ENCODE measurements around the gene CNGA3. TPM values are rescaled to one million over a fixed set of nuclear protein-coding genes. Genes with fewer than 3 reads are reported as not detected.

The CNGA3 gene
- total and polyA plus RNA-seq, 2 of the 8 experiments (the other 6 are each of a cell fraction or from before 2014, with no cell fraction given): 0.02 TPM; not detected in 1

GRCh38 chr2:98372121-98372520, 25.9 kb downstream of the CNGA3 start:
- no peak overlapping the region for H4K5ac ChIP-seq (ENCODE audit: insufficient read length, low read depth, low read length)
- no peak overlapping the region for H4K91ac ChIP-seq (replicated peaks; ENCODE audit: insufficient read length, low read length)
- no peak overlapping the region for H2BK20ac ChIP-seq (ENCODE audit: low read length)
- H3K18ac ChIP-seq (ENCODE audit: extremely low read depth, low read length): no peak overlapping the region
- 84% methylated on average over 4 of the region's 4 CpGs; no CpG with 5 or more reads in 1 of the 2 experiments for WGBS, 2 experiments (ENCODE audit: extremely low coverage in 1 of 2, insufficient coverage in 1 of 2, insufficient read length in 1 of 2, insufficient replicate concordance in 2 of 2, low coverage in 1 of 2, low lambda C conversion rate in 2 of 2, missing lambda C conversion rate in 1 of 2)
- H3K56ac ChIP-seq (replicated peaks; ENCODE audit: insufficient read length, low read depth, low read length): no peak overlapping the region
- H3K4me2 ChIP-seq (ENCODE audit: insufficient read depth in 1 of 2, low read depth in 2 of 2, low read length in 2 of 2): no peak overlapping the region
- H4K20me1 ChIP-seq (replicated peaks in 1 of 2; ENCODE audit: control insufficient read depth in 1 of 2, insufficient read depth in 2 of 2, low read length in 2 of 2): no peaks in the 10 kb centered on the region
- no peaks in the 10 kb centered on the region for H3K23me2 ChIP-seq (ENCODE audit: low read depth, low read length)
- no peaks in the 10 kb centered on the region for H3K9me3 ChIP-seq (ENCODE audit: insufficient read depth in 2 of 2, low read depth in 1 of 2, low read length in 1 of 2)
- H2BK5ac ChIP-seq (ENCODE audit: low read depth, low read length): no peak overlapping the region
- no peak overlapping the region for H4K8ac ChIP-seq (ENCODE audit: extremely low read depth, insufficient read depth, low read length)
- no peak overlapping the region for H2BK15ac ChIP-seq (ENCODE audit: low read length)
- H3K4me1 ChIP-seq (replicated peaks in 1 of 4; ENCODE audit: control insufficient read depth in 3 of 4, insufficient read depth in 4 of 4, low read length in 3 of 4): no peaks in the 10 kb centered on the region; a peak in 1 of 7 replicates
- H3K79me2 ChIP-seq (ENCODE audit: control insufficient read depth in 1 of 2, insufficient read depth in 2 of 2, low read length in 2 of 2): no peaks in the 10 kb centered on the region
- H3K4me3 ChIP-seq (ENCODE audit: extremely low read depth in 1 of 4, insufficient read depth in 2 of 4, low read depth in 3 of 4, low read length in 4 of 4): no peak overlapping the region
- H3K14ac ChIP-seq (ENCODE audit: insufficient read length): no peak overlapping the region
- no peak for DNase-seq (ENCODE audit: low read depth in 1 of 2, low spot score in 2 of 2)
- no peak overlapping the region for H2AK5ac ChIP-seq (ENCODE audit: low read depth, low read length)
- no peak overlapping the region for H2AFZ ChIP-seq (ENCODE audit: low read length)
- no peak overlapping the region for H3K23ac ChIP-seq (ENCODE audit: insufficient read length)
- no peaks in the 10 kb centered on the region for H3K36me3 ChIP-seq (ENCODE audit: control insufficient read depth in 2 of 4, insufficient read depth in 4 of 4, low read length in 3 of 4)
- H3K9ac ChIP-seq (replicated peaks in 1 of 4; ENCODE audit: extremely low read depth in 1 of 4, low read depth in 3 of 4, low read length in 3 of 4): no peak overlapping the region
- no peaks in the 10 kb centered on the region for H3K27me3 ChIP-seq (replicated peaks in 1 of 4; ENCODE audit: control insufficient read depth in 3 of 4, extremely low read depth in 1 of 4, insufficient read depth in 3 of 4, low read length in 3 of 4)
- no peak overlapping the region for H3K27ac ChIP-seq (ENCODE audit: low read depth, low read length)
- no peak for FAIRE-seq
- no peak overlapping the region for H3K4ac ChIP-seq (replicated peaks; ENCODE audit: insufficient read length, low read depth, low read length)
- no peak overlapping the region for H2BK120ac ChIP-seq (replicated peaks; ENCODE audit: low read depth, low read length)
- no peak overlapping the region for H2BK12ac ChIP-seq (ENCODE audit: low read depth, low read length)
- POLR2A ChIA-PET (ENCODE audit: partially characterized antibody): no interaction called here
- CTCF ChIA-PET (ENCODE audit: partially characterized antibody): interaction anchor here (1.1 kb wide), 1 partner anchor 61 kb away, joined by 4 read pairs; no protein-coding TSS in a partner anchor
- no peaks in the 10 kb centered on the region for H3K79me1 ChIP-seq (ENCODE audit: low read depth, low read length)
- TF ChIP-seq KDM1A (IDR thresholded peaks at IDR 0.05; ENCODE audit: borderline replicate concordance, low read length) (no peak), USF2 (IDR thresholded peaks at IDR 0.05; ENCODE audit: low read length) (no peak), SAP30 (IDR thresholded peaks at IDR 0.05; ENCODE audit: insufficient read depth, insufficient replicate concordance, low read length) (no peak), CHD2 (IDR thresholded peaks at IDR 0.05; ENCODE audit: low read length) (no peak), RFX5 (IDR thresholded peaks at IDR 0.05; ENCODE audit: borderline replicate concordance, low read depth, low read length) (no peak), RNF2 (IDR thresholded peaks at IDR 0.05; ENCODE audit: borderline replicate concordance, low read depth, low read length, missing control alignments, poor library complexity, severe bottlenecking) (no peak), EZH2 (IDR thresholded peaks at IDR 0.05; ENCODE audit: low read depth, low read length, severe bottlenecking) (no peak), TAF7 (optimal IDR thresholded peaks at IDR 0.05; ENCODE audit: borderline replicate concordance, low read depth, low read length) (no peak), TBP (IDR thresholded peaks at IDR 0.05; ENCODE audit: low read depth, low read length) (no peak), RBBP5 (IDR thresholded peaks at IDR 0.05; ENCODE audit: borderline replicate concordance, low read depth, low read length) (no peak), CEBPB (IDR thresholded peaks at IDR 0.05; ENCODE audit: low read depth, low read length) (no peak), SP4 (IDR thresholded peaks at IDR 0.05; ENCODE audit: low read length) (no peak), HDAC6 (IDR thresholded peaks at IDR 0.05; ENCODE audit: low read depth, low read length) (no peak)
